Frontal cortex (tissue), 4 donors: ENCODE results near the gene PRSS8. TPM values are rescaled to one million over a fixed set of nuclear protein-coding genes. Genes with fewer than 3 reads are reported as not detected.
"Not testable (repeated sequence)": the region's sequence is repeated elsewhere in the genome, so short reads cannot be mapped to it uniquely, and the experiment has no call there.

Experiments used
- DNase-seq, 2 donors: peaks; one replicate each; pipeline ENCODE4 v3.0.0; 2012; ENCODE audit warnings: low spot score in 2 of 2
- FAIRE-seq: peaks from 2 replicates; lab custom pipeline; 2012; peaks lifted over from hg19 to GRCh38; lab: Jason Lieb, UNC
- total RNA-seq: library from RNA; depleted of rRNA; stranded (reverse); fragments of >200 nt; gene quantifications from one replicate; pipeline ENCODE4 v1.2.3, GENCODE V29; 2014
- donor health status: control.
- donor health status: control.
- donor health status: control.

The PRSS8 gene
- total RNA-seq, 1 donor from 2014 or later, result not detected

- no peak for FAIRE-seq
- no peak for DNase-seq
Observed at GRCh38 chr16:31145398-31145990, 10.0 kb upstream of the PRSS8 start.

- DNase-seq, FAIRE-seq: not testable (repeated sequence)
Observed at GRCh38 chr16:31144418-31144817, 8.9 kb upstream of the PRSS8 start.

- DNase-seq (no peak), FAIRE-seq (no peak)
Observed at GRCh38 chr16:31143694-31144148, 8.2 kb upstream of the PRSS8 start.

- FAIRE-seq (no peak), DNase-seq (no peak)
Observed at GRCh38 chr16:31143011-31143693, 7.6 kb upstream of the PRSS8 start.

- DNase-seq (peak; percentile 98 to 100), FAIRE-seq (no peak)
Observed at GRCh38 chr16:31142109-31143010, 6.8 kb upstream of the PRSS8 start.

- FAIRE-seq (no peak), DNase-seq (peak in 1 of 2 donors; percentile 51)
Observed at GRCh38 chr16:31141489-31142108, 6.1 kb upstream of the PRSS8 start.

GRCh38 chr16:31141071-31141469, 5.5 kb upstream of the PRSS8 start:
- DNase-seq, FAIRE-seq: not testable (repeated sequence)

- no peak for DNase-seq
- no peak for FAIRE-seq
Observed at GRCh38 chr16:31138621-31139578, 3.4 kb upstream of the PRSS8 start.

GRCh38 chr16:31136822-31137499, 1.4 kb upstream of the PRSS8 start:
- DNase-seq, FAIRE-seq: not testable (repeated sequence)

- FAIRE-seq, result no peak
- DNase-seq, result no peak
Observed at GRCh38 chr16:31136287-31136662, 748 bp upstream of the PRSS8 start.

GRCh38 chr16:31134625-31135534, 647 bp downstream of the PRSS8 start:
- FAIRE-seq (no peak), DNase-seq (no peak)

GRCh38 chr16:31134091-31134571, 1.4 kb downstream of the PRSS8 start:
- DNase-seq (no peak), FAIRE-seq (no peak)

GRCh38 chr16:31133046-31133501, 2.5 kb downstream of the PRSS8 start:
- DNase-seq, result no peak
- no peak for FAIRE-seq

GRCh38 chr16:31132303-31132979, 3.1 kb downstream of the PRSS8 start:
- FAIRE-seq, result no peak
- no peak for DNase-seq

- DNase-seq (no peak), FAIRE-seq (no peak)
Observed at GRCh38 chr16:31131841-31132271, 3.7 kb downstream of the PRSS8 start.

GRCh38 chr16:31131416-31131815, 4.1 kb downstream of the PRSS8 start:
- FAIRE-seq, result no peak
- DNase-seq, result no peak

GRCh38 chr16:31130899-31131298, 4.6 kb downstream of the PRSS8 start:
- no peak for DNase-seq
- FAIRE-seq, result no peak
